Stimulated activated CD4-positive, alpha-beta T cell treated with anti-CD3 and anti-CD28 coated beads, Interleukin-15, amount 100 ng/mL, for 24 hours (primary cell): ENCODE results near the gene ANKRD37.
A peak's percentile ranks its signal among the peaks of the same experiment; 100 is the strongest.

ENCODE experiments used
- DNase-seq: peaks from one replicate; pipeline ENCODE4 v3.0.0-alpha.2; 2020

The ANKRD37 gene

DNA sequence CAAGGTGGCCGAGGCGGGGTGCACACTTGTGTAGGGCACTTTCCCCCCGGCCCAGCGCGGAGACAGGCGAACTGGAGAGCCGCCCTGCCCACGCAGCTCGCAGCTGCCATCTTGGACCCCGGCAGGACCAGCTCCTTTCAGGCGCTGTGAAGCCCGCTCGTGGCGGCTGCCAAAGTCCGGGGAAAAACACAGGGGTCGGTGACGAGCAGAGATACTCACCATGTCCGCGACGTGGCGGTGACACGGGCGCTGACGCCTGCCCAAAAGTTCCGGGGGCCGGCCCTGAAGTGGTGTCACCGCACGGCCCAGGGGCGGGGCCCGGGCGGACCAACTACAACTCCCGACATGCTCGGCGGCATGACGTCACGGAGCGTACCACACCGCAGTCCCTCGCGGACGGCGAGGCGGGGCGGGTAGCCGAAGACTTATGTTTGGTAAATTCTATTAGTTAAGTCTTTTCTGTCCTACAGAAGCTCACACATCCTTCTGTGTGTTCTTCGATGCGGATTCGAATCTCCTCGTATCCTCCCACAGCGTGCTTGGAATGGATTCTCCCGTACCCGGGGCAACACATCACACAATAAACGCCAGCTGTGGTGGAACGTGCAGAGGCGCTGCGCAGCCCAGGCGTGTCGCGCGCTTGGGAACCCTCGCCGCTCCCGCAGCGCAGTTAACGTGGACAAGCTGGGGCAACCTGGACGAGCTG lies 29.2 kb downstream of the ANKRD37 start, which contains the start of gene UFSP2:
Gene UFSP2, minus strand, starts transcription at position 318 of the 706 bp plus-strand sequence. Its CDS starts 96 bp downstream, at position 222.
- peak; percentile 87 for DNase-seq

DNA sequence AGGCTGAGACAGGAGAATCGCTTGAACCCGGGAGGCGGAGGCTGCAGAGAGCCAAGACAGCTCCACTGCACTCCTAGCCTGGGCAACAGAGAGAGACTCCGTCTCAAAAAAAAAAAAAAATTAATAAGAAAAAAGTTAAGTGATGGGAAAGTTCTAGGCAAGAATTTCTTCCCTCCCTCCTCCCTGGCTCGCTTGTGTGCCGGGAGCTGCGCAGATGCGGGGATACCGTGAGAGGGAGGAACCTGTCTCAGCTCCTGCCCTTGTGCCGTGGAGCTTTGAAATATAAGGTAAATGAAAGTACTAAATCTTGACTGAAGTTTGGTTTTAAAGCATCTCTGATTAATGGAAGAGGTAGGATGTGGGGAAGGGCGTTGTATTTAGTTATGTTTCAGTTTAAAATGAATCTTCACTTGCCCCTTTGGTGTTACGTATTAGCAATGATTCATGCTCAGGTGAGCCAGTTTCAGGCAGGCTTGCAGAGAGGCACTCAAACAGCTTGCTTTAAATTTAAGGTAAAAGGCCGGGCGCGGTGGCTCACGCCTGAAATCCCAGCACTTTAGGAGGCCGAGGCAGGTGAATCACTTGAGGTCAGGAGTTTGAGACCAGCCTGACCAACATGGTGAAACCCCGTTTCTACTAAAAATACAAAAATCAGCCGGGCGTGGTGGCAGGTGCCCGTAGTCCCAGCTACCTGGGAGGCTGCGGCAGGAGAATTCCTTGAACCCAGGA lies 30.5 kb downstream of the ANKRD37 start:
- no peak for DNase-seq

DNA sequence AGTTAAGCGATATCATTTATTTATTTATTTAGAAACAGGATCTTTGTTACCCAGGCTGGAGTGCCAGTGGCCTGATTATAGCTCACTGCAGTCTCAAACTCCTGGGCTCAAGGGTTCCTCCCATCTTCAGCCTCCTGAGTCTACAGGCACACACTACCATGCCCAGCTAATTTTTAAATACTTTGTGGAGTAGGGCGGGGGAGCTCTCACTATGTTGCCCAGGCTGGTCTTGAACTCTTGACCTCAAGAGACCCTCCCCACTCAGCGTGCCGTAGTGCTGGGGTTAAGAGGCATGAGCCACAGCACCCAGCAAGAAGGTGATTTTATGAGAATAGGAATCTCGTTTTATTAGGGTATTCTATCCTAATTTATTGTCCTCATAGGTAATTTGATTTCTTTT lies 33.0 kb downstream of the ANKRD37 start:
- DNase-seq: no peak

GRCh38 chr4:185435466-185435865 lies 38.8 kb downstream of the ANKRD37 start:
- DNase-seq: no peak

- no peak for DNase-seq
Observed at GRCh38 chr4:185437809-185438208, 41.2 kb downstream of the ANKRD37 start.

- no peak for DNase-seq
Observed at GRCh38 chr4:185441479-185441878, 44.8 kb downstream of the ANKRD37 start.

DNA sequence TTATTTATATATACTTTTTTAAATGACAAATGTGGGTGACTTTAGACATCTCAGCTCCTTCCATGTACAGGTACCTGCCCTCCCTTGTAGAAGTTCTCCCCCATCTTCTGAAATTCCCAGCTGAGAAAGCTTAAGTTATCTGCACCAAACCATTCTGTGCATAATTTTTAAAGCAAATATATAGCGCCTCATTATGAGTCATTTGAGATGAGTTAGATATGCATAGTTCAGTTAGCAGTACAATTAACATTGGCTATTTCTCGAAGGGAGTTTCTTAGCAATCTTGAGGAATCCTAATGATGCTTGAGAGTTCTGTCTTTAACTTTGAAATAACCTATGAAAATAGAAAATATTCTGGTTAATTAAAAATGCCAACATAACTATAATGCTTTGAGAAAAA lies 48.6 kb downstream of the ANKRD37 start:
- DNase-seq: no peak
